Measurements from ENCODE around the gene HDAC4.

The HDAC4 gene

GRCh38 chr2:239296020-239296932 lies 104.5 kb downstream of the HDAC4 start:
- no peak for TF ChIP-seq CTCF (conservative IDR thresholded peaks at IDR 0.05; ENCODE audit: low read depth, low read length)
- H3K4me3 ChIP-seq (ENCODE audit: low read length): no peak overlapping the region
- no peak for DNase-seq (ENCODE audit: low read depth)

GRCh38 chr2:239295377-239296019 lies 105.3 kb downstream of the HDAC4 start:
- DNase-seq (ENCODE audit: low read depth): no peak
- H3K4me3 ChIP-seq (ENCODE audit: low read length): no peak overlapping the region
- TF ChIP-seq CTCF (conservative IDR thresholded peaks at IDR 0.05; ENCODE audit: low read depth, low read length): no peak

- H3K4me3 ChIP-seq (ENCODE audit: low read length): no peak overlapping the region
- no peak for TF ChIP-seq CTCF (conservative IDR thresholded peaks at IDR 0.05; ENCODE audit: low read depth, low read length)
- DNase-seq (ENCODE audit: low read depth): no peak
Observed at GRCh38 chr2:239294571-239295054, 106.2 kb downstream of the HDAC4 start.

- DNase-seq (ENCODE audit: low read depth): no peak
- no peak for TF ChIP-seq CTCF (conservative IDR thresholded peaks at IDR 0.05; ENCODE audit: low read depth, low read length)
- H3K4me3 ChIP-seq (ENCODE audit: low read length): no peak overlapping the region
Observed at GRCh38 chr2:239293775-239294430, 106.9 kb downstream of the HDAC4 start.

- H3K4me3 ChIP-seq (ENCODE audit: low read length): no peak overlapping the region
- no peak for TF ChIP-seq CTCF (conservative IDR thresholded peaks at IDR 0.05; ENCODE audit: low read depth, low read length)
- DNase-seq (ENCODE audit: low read depth): no peak
Observed at GRCh38 chr2:239292959-239293774, 107.7 kb downstream of the HDAC4 start.

GRCh38 chr2:239292531-239292930 lies 108.3 kb downstream of the HDAC4 start:
- no peak for TF ChIP-seq CTCF (conservative IDR thresholded peaks at IDR 0.05; ENCODE audit: low read depth, low read length)
- no peak for DNase-seq (ENCODE audit: low read depth)
- no peak overlapping the region for H3K4me3 ChIP-seq (ENCODE audit: low read length)

Data from retinal pigment epithelial cell (primary cell).